ENCODE data around the gene TSEN34. TPM values are rescaled to one million over a fixed set of nuclear protein-coding genes. Genes with fewer than 3 reads are reported as not detected.

TSEN34 gene
- total RNA-seq, 1 donor from 2014 or later: 54.9 TPM

- no peak for TF ChIP-seq CTCF (IDR thresholded peaks at IDR 0.05)
- H3K27me3 ChIP-seq: peaks cover 4% of the 10 kb centered on the region
- H3K4me1 ChIP-seq: peaks cover 15 to 21% of the 10 kb centered on the region in 2 donors
- H3K27ac ChIP-seq: peak overlapping the region; percentile 89 to 93
- H3K4me3 ChIP-seq: peak overlapping the region; percentile 65 to 70
- intact Hi-C loops (cut with DNase I): loop anchor here (1.0 to 2.0 kb wide), 3 partner anchors 22 to 56 kb away; partner anchors contain the start of genes CNOT3, MBOAT7 and NDUFA3
- peaks cover 41% of the 10 kb centered on the region in 2 donors for H3K36me3 ChIP-seq
- H3K9me3 ChIP-seq: no peaks in the 10 kb centered on the region
- no peak for DNase-seq (ENCODE audit: low spot score in 2 of 2)
Measured at GRCh38 chr19:54158812-54159351, 32.2 kb upstream of the TSEN34 start.

GRCh38 chr19:54159352-54160181, 31.5 kb upstream of the TSEN34 start, which contains the start of gene LENG1:
Gene LENG1, minus strand, starts transcription at chr19:54159721. Its CDS starts 26 bp downstream, at chr19:54159695.
- peaks cover 4% of the 10 kb centered on the region for H3K27me3 ChIP-seq
- no peaks in the 10 kb centered on the region for H3K9me3 ChIP-seq
- peak; percentile 100 for DNase-seq (ENCODE audit: low spot score in 2 of 2)
- intact Hi-C loops (cut with DNase I): loop anchor here (1.0 to 2.0 kb wide), 4 partner anchors 22 to 57 kb away; partner anchors contain the start of genes CNOT3, MBOAT7, NDUFA3 and RPS9
- peak; percentile 28 to 49 (median 36) for TF ChIP-seq CTCF (IDR thresholded peaks at IDR 0.05)
- H3K4me3 ChIP-seq: peak within 1 kb of the TSS; percentile 65 to 83
- H3K36me3 ChIP-seq: peaks cover 34% of the 10 kb centered on the region in 2 donors
- peaks cover 15 to 21% of the 10 kb centered on the region in 2 donors for H3K4me1 ChIP-seq
- peak within 1 kb of the TSS; percentile 89 to 93 for H3K27ac ChIP-seq

- intact Hi-C loops (cut with DNase I): loop anchor here (2.0 kb wide), 1 partner anchor 41 kb away; the partner anchor contains the start of gene RPS9
- Histone ChIP-seq H3K9me3 (no peaks in the 10 kb centered on the region), H3K27me3 (peaks cover 4% of the 10 kb centered on the region), H3K36me3 (peaks cover 27% of the 10 kb centered on the region in 2 donors), H3K4me1 (peaks cover 15 to 21% of the 10 kb centered on the region in 2 donors), H3K27ac (peak overlapping the region; percentile 85 to 89), H3K4me3 (peak overlapping the region; percentile 61 to 83)
- DNase-seq (ENCODE audit: low spot score in 2 of 2): no peak
- TF ChIP-seq CTCF (IDR thresholded peaks at IDR 0.05): no peak
Measured at GRCh38 chr19:54160182-54160811, 30.8 kb upstream of the TSEN34 start.

- H3K4me3 ChIP-seq: peak overlapping the region in 1 of 2 donors; percentile 83
- peaks cover 21 to 22% of the 10 kb centered on the region in 2 donors for H3K36me3 ChIP-seq
- no peak for DNase-seq (ENCODE audit: low spot score in 2 of 2)
- TF ChIP-seq CTCF (IDR thresholded peaks at IDR 0.05): no peak
- intact Hi-C loops (cut with DNase I): loop anchor here (2.0 kb wide), 1 partner anchor 40 kb away; the partner anchor contains the start of gene RPS9
- peaks cover 15 to 21% of the 10 kb centered on the region in 2 donors for H3K4me1 ChIP-seq
- peak overlapping the region; percentile 85 to 89 for H3K27ac ChIP-seq
- peaks cover 4% of the 10 kb centered on the region for H3K27me3 ChIP-seq
- H3K9me3 ChIP-seq: no peaks in the 10 kb centered on the region
Measured at GRCh38 chr19:54160854-54161253, 30.3 kb upstream of the TSEN34 start.

GRCh38 chr19:54162241-54162805, 28.8 kb upstream of the TSEN34 start:
- peak overlapping the region; percentile 32 to 50 for H3K4me3 ChIP-seq
- intact Hi-C loops (cut with DNase I): no loop called here
- H3K27me3 ChIP-seq: peaks cover 4% of the 10 kb centered on the region
- TF ChIP-seq CTCF (IDR thresholded peaks at IDR 0.05): no peak
- H3K27ac ChIP-seq: no peak overlapping the region
- peaks cover 15 to 21% of the 10 kb centered on the region in 2 donors for H3K4me1 ChIP-seq
- H3K9me3 ChIP-seq: no peaks in the 10 kb centered on the region
- peaks cover 7% of the 10 kb centered on the region in 2 donors for H3K36me3 ChIP-seq
- DNase-seq (ENCODE audit: low spot score in 2 of 2): peak; percentile 39 to 88

All from ascending aorta (tissue), 2 donors.